ENCODE results near the gene HSDL1. TPM values are rescaled to one million over a fixed set of nuclear protein-coding genes. Genes with fewer than 3 reads are reported as not detected.
A peak's percentile ranks its signal among the peaks of the same experiment; 100 is the strongest.

The HSDL1 gene
- total and polyA plus RNA-seq, 2 of the 8 experiments (the other 6 are each of a cell fraction or from before 2014, with no cell fraction given): 25.0 to 55.7 TPM

DNA sequence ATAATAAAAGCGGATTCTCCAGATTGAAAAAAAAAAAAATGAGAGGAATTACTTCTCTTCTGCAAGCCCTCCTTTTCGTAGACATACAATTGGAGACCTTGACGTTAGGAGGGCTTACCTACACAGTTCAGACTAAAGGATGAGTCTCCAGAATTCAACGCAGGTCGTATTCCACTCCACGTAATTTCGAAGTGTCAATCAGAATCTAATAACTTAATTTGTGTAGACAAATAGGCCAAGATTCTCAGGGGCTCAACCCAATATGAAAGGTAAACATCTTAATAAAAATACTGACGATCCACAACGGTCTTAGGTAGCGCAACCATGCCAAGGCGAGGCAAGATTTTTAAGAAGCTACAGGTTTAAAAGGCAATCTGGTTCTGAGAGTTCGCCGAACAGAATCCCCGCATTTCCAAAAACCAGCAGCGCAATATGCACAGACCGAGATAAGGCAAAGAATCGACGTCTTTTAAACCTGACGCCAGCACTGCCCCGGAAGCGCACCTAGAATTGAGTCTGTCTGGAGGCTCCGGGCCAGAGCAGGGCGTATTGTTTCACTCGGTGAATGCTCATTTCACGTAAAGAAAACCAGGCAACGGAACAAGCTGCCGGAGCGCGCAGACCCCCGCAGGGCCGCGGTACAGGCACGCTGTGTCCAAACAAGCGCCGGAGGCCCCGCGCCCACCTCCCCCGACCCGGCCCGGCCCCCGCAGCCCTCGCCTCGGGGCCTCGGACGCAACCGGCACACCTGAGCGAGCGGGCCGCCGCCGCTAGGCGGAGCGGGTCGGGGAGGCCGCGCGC is 28.9 kb downstream of the HSDL1 start (continued):
- TF ChIP-seq PHF8 (conservative IDR thresholded peaks at IDR 0.05; ENCODE audit: low read depth, low read length) (no peak; the same call in none of the 2 replicates), GTF2F1 (IDR thresholded peaks at IDR 0.05; ENCODE audit: borderline replicate concordance, low read depth, low read length) (no peak), SRF (IDR thresholded peaks at IDR 0.05; ENCODE audit: low read depth, low read length) (no peak), POLR2A (IDR thresholded peaks at IDR 0.05; ENCODE audit: control extremely low read depth in 1 of 2, low read depth in 2 of 2, low read length in 2 of 2) (no peak), ZNF274 (IDR thresholded peaks at IDR 0.05; ENCODE audit: borderline replicate concordance, extremely low read depth, low read length) (no peak), HDAC6 (IDR thresholded peaks at IDR 0.05; ENCODE audit: low read depth, low read length) (no peak), SUZ12 (IDR thresholded peaks at IDR 0.05; ENCODE audit: low read length) (no peak), KDM5A (IDR thresholded peaks at IDR 0.05; ENCODE audit: low read length) (no peak)
- TF ChIP-seq, protein P1, sequence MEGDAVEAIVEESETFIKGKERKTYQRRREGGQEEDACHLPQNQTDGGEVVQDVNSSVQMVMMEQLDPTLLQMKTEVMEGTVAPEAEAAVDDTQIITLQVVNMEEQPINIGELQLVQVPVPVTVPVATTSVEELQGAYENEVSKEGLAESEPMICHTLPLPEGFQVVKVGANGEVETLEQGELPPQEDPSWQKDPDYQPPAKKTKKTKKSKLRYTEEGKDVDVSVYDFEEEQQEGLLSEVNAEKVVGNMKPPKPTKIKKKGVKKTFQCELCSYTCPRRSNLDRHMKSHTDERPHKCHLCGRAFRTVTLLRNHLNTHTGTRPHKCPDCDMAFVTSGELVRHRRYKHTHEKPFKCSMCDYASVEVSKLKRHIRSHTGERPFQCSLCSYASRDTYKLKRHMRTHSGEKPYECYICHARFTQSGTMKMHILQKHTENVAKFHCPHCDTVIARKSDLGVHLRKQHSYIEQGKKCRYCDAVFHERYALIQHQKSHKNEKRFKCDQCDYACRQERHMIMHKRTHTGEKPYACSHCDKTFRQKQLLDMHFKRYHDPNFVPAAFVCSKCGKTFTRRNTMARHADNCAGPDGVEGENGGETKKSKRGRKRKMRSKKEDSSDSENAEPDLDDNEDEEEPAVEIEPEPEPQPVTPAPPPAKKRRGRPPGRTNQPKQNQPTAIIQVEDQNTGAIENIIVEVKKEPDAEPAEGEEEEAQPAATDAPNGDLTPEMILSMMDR (IDR thresholded peaks at IDR 0.05; ENCODE audit: control extremely low read depth in 1 of 3, insufficient read depth in 1 of 3, low read depth in 1 of 3, low read length in 3 of 3): peak; percentile 15 to 37 (median 20); a peak in 3 of 4 replicates
